IMR-90 (cell line): ENCODE data around the gene COL24A1. TPM values are rescaled to one million over a fixed set of nuclear protein-coding genes. Genes with fewer than 3 reads are reported as not detected.

Experiments used
- ATAC-seq: fragments of 200-7000 bp; cut with Tn5 transposase; 2 replicates; pipeline ENCODE4 v1.9.1; 2020; ENCODE audit warnings: low read depth, mild to moderate bottlenecking, moderate library complexity
- BruUV-seq: library from RNA; stranded (reverse); fragments of 400-500 nt; replicated peaks from 2 replicates; lab custom pipeline; 2021; lab: Mats Ljungman, UMichigan
- CTCF ChIA-PET: fragments of 300-600 bp; formaldehyde crosslinking; extraction: SDS; loops from one replicate; lab custom pipeline; 2021; ENCODE audit warnings: antibody characterized with exemption; lab: Yijun Ruan, JAX
- POLR2A ChIA-PET: fragments of 300-600 bp; sonication (Branson Sonifier 250); formaldehyde crosslinking; loops from one replicate; lab custom pipeline; 2022; ENCODE audit warnings: antibody characterized with exemption; ENCODE audit not compliant: unreplicated experiment; lab: Charles Lee
- DNase-seq: peaks from one replicate; pipeline ENCODE4 v3.0.0; 2013
- H2AFZ ChIP-seq: replicated peaks from 2 replicates; pipeline ENCODE3; 2013; ENCODE audit warnings: low read length, mild to moderate bottlenecking; ENCODE audit not compliant: poor library complexity
- H2AK5ac ChIP-seq: 2 replicates; pipeline ENCODE4 v1.6.1; 2013; ENCODE audit warnings: low read depth, low read length, inconsistent platforms
- H2AK9ac ChIP-seq: replicated peaks from 2 replicates; pipeline ENCODE3; 2013; ENCODE audit warnings: mild to moderate bottlenecking, low read depth, low read length, moderate library complexity; ENCODE audit not compliant: poor library complexity
- H2BK120ac ChIP-seq: 2 replicates; pipeline ENCODE4 v1.6.1; 2013; ENCODE audit warnings: low read depth, low read length, inconsistent platforms
- H2BK15ac ChIP-seq: 3 replicates; pipeline ENCODE4 v1.6.1; 2013; ENCODE audit warnings: low read depth, low read length, inconsistent platforms
- H2BK20ac ChIP-seq: 2 replicates; pipeline ENCODE4 v1.6.1; 2013; ENCODE audit warnings: low read depth, mild to moderate bottlenecking, inconsistent platforms, low read length, moderate library complexity
- H2BK5ac ChIP-seq: 2 replicates; pipeline ENCODE4 v1.6.1; 2013; ENCODE audit warnings: mild to moderate bottlenecking, low read depth, low read length, inconsistent platforms; ENCODE audit not compliant: poor library complexity, severe bottlenecking
- H3K14ac ChIP-seq: replicated peaks from 2 replicates; pipeline ENCODE4 v1.6.1; 2013; ENCODE audit warnings: low read depth, low read length, inconsistent platforms
- H3K18ac ChIP-seq: 2 replicates; pipeline ENCODE4 v1.6.1; 2013; ENCODE audit warnings: low read depth, low read length, control low read depth
- H3K23ac ChIP-seq: 2 replicates; pipeline ENCODE4 v1.6.1; 2013; ENCODE audit warnings: low read depth, low read length, inconsistent platforms
- H3K27ac ChIP-seq: 2 replicates; pipeline ENCODE4 v1.5.1; 2013; ENCODE audit warnings: mild to moderate bottlenecking, control low read depth, low read length; ENCODE audit not compliant: insufficient read depth
- H3K27me3 ChIP-seq: 2 replicates; pipeline ENCODE4 v1.6.1; 2013; ENCODE audit warnings: low read length; ENCODE audit not compliant: control insufficient read depth, insufficient read depth
- H3K36me3 ChIP-seq: 2 replicates; pipeline ENCODE4 v1.6.1; 2013; ENCODE audit warnings: low read length, mixed read lengths; ENCODE audit not compliant: control insufficient read depth, insufficient read depth
- H3K4ac ChIP-seq: 2 replicates; pipeline ENCODE4 v1.6.1; 2013; ENCODE audit warnings: low read depth, low read length, inconsistent platforms
- H3K4me1 ChIP-seq: 2 replicates; pipeline ENCODE4 v1.6.1; 2013; ENCODE audit warnings: low read length, mixed read lengths; ENCODE audit not compliant: control insufficient read depth, insufficient read depth
- H3K4me2 ChIP-seq: 2 replicates; pipeline ENCODE4 v1.6.1; 2013; ENCODE audit warnings: low read depth, mild to moderate bottlenecking, control low read depth, low read length, moderate library complexity
- H3K4me3 ChIP-seq: 2 replicates; pipeline ENCODE4 v1.5.1; 2013; ENCODE audit warnings: low read depth, mild to moderate bottlenecking, control low read depth, low read length, moderate library complexity; ENCODE audit not compliant: insufficient read depth
- H3K56ac ChIP-seq: 2 replicates; pipeline ENCODE4 v1.6.1; 2013; ENCODE audit warnings: low read length, inconsistent platforms; ENCODE audit not compliant: insufficient read depth; ENCODE audit errors: extremely low read depth
- H3K79me1 ChIP-seq, 2 experiments: 2 replicates each; pipeline ENCODE4 v1.6.1; 2013; ENCODE audit warnings: low read length in 2 of 2, inconsistent platforms in 1 of 2, low read depth in 1 of 2
- H3K9ac ChIP-seq: 2 replicates; pipeline ENCODE4 v1.6.1; 2013; ENCODE audit warnings: low read depth, low read length, control low read depth
- H3K9me1 ChIP-seq: 2 replicates; pipeline ENCODE4 v1.6.1; 2013; ENCODE audit warnings: low read length, inconsistent platforms; ENCODE audit not compliant: insufficient read depth
- H3K9me3 ChIP-seq: 2 replicates; pipeline ENCODE4 v1.6.1; 2013; ENCODE audit warnings: low read length; ENCODE audit not compliant: control insufficient read depth, insufficient read depth
- H4K20me1 ChIP-seq: 2 replicates; pipeline ENCODE4 v1.6.1; 2013; ENCODE audit warnings: low read length, inconsistent platforms; ENCODE audit not compliant: insufficient read depth
- H4K5ac ChIP-seq: 2 replicates; pipeline ENCODE4 v1.6.1; 2013; ENCODE audit warnings: mild to moderate bottlenecking, low read depth, low read length, control low read depth
- H4K8ac ChIP-seq, 2 experiments: 2 replicates each; pipeline ENCODE4 v1.6.1; 2013; ENCODE audit warnings: low read depth in 2 of 2, low read length in 2 of 2, control low read depth in 1 of 2, inconsistent platforms in 1 of 2
- H4K91ac ChIP-seq: 2 replicates; pipeline ENCODE4 v1.6.1; 2013; ENCODE audit warnings: low read depth, low read length, inconsistent platforms; ENCODE audit not compliant: insufficient read depth
- BHLHE40 ChIP-seq: fragments of 150-350 bp; IDR thresholded peaks from 2 replicates; pipeline ENCODE4 v1.6.1; 2016; ENCODE audit warnings: mild to moderate bottlenecking, low read depth, low read length
- CEBPB ChIP-seq: IDR thresholded peaks from 2 replicates; pipeline ENCODE4 v1.6.1; 2012; ENCODE audit warnings: low read depth, low read length, improper control_type of control experiment
- CHD1 ChIP-seq: IDR thresholded peaks from 2 replicates; pipeline ENCODE4 v1.6.1; 2012; ENCODE audit warnings: low read depth, low read length, improper control_type of control experiment
- CTCF ChIP-seq: conservative IDR thresholded peaks from 2 replicates; pipeline ENCODE4 v1.5.1; 2012; ENCODE audit warnings: mild to moderate bottlenecking, low read depth, low read length, improper control_type of control experiment
- ELK1 ChIP-seq: fragments of 150-350 bp; IDR thresholded peaks from 2 replicates; pipeline ENCODE4 v1.6.1; 2016; ENCODE audit warnings: low read depth, mild to moderate bottlenecking, low read length, moderate library complexity, borderline replicate concordance
- FOS ChIP-seq: fragments of 150-350 bp; IDR thresholded peaks from 2 replicates; pipeline ENCODE4 v1.6.1; 2016; ENCODE audit warnings: low read depth, low read length
- MAFK ChIP-seq: IDR thresholded peaks from 2 replicates; pipeline ENCODE4 v1.6.1; 2012; ENCODE audit warnings: low read depth, low read length, improper control_type of control experiment
- MAZ ChIP-seq: IDR thresholded peaks from 2 replicates; pipeline ENCODE4 v1.6.1; 2012; ENCODE audit warnings: low read depth, mild to moderate bottlenecking, low read length, improper control_type of control experiment, moderate library complexity, borderline replicate concordance
- MXI1 ChIP-seq: IDR thresholded peaks from 2 replicates; pipeline ENCODE4 v1.6.1; 2012; ENCODE audit warnings: low read depth, mild to moderate bottlenecking, low read length, moderate library complexity, borderline replicate concordance
- NFE2L2 ChIP-seq: fragments of 150-350 bp; IDR thresholded peaks from 2 replicates; pipeline ENCODE4 v1.6.1; 2016; ENCODE audit warnings: low read depth, mild to moderate bottlenecking, low read length
- POLR2A ChIP-seq: IDR thresholded peaks from 2 replicates; pipeline ENCODE4 v1.6.1; 2012; ENCODE audit warnings: mild to moderate bottlenecking, low read depth, low read length
- RAD21 ChIP-seq: IDR thresholded peaks from 2 replicates; pipeline ENCODE4 v1.6.1; 2012; ENCODE audit warnings: low read length, improper control_type of control experiment
- RCOR1 ChIP-seq: IDR thresholded peaks from 2 replicates; pipeline ENCODE4 v1.6.1; 2012; ENCODE audit warnings: mild to moderate bottlenecking, low read length, improper control_type of control experiment; ENCODE audit not compliant: insufficient replicate concordance
- RFX5 ChIP-seq: IDR thresholded peaks from 2 replicates; pipeline ENCODE4 v1.8.0; 2012; ENCODE audit warnings: low read depth, mild to moderate bottlenecking, low read length, moderate library complexity
- SMC3 ChIP-seq: fragments of 150-350 bp; IDR thresholded peaks from 2 replicates; pipeline ENCODE4 v1.6.1; 2016; ENCODE audit warnings: low read depth, mild to moderate bottlenecking, antibody characterized with exemption, low read length, moderate library complexity
- USF2 ChIP-seq: fragments of 150-350 bp; IDR thresholded peaks from 2 replicates; pipeline ENCODE4 v1.6.1; 2017; ENCODE audit warnings: mild to moderate bottlenecking, antibody characterized with exemption, low read length, low read depth
- WGBS, 2 experiments: methylation state at CpG; one replicate each; pipeline versions ENCODE4 v1.1.5 to v1.1.7; 2013; ENCODE audit warnings: missing lambda C conversion rate in 2 of 2; ENCODE audit not compliant: insufficient read length in 1 of 2; ENCODE audit errors: extremely low coverage in 2 of 2; 5-methylcytosine and 5-hydroxymethylcytosine counted together
- dilution Hi-C: fragments of 300-500 bp; cut with HindIII; formaldehyde crosslinking; loops from one replicate; pipeline ENCODE4 v1.14.3; 2018; ENCODE audit warnings: low sequenced_read_pairs; ENCODE audit not compliant: unreplicated experiment
- in situ Hi-C: fragments of 300-500 bp; cut with MboI; formaldehyde crosslinking; loops from 3 replicates; pipeline ENCODE4 v1.14.3; 2019; ENCODE audit warnings: low sequenced_read_pairs, inconsistent platforms, mixed read lengths
- intact Hi-C: fragments of 100-400 bp; cut with micrococcal nuclease; formaldehyde crosslinking; loops from 2 replicates; pipeline ENCODE4 v1.10.0; 2022
- polyA plus RNA-seq, 3 experiments: library from polyadenylated mRNA; depleted of rRNA; stranded (reverse); fragments of >200 nt; gene quantifications; 2 replicates each; pipeline ENCODE4 v1.2.3, GENCODE V29; 2012; ENCODE audit warnings: low replicate concordance in 1 of 3
- total RNA-seq: library from RNA; depleted of rRNA; stranded (reverse); fragments of >200 nt; gene quantifications from 2 replicates; pipeline ENCODE4 v1.2.3, GENCODE V29; 2012

Gene COL24A1
- total and polyA plus RNA-seq, 2 of the 4 experiments (the other 2 are of a cell fraction): 1.4 to 2.2 TPM

- no peak overlapping the region for H4K5ac ChIP-seq
- no peak overlapping the region for H3K18ac ChIP-seq
- no peak overlapping the region for H2BK120ac ChIP-seq
- dilution Hi-C loops (no loop called here), intact Hi-C loops (no loop called here), in situ Hi-C loops (no loop called here)
- no peak overlapping the region for H4K8ac ChIP-seq
- no peak overlapping the region for H2BK15ac ChIP-seq
- H3K9me3 ChIP-seq: no peaks in the 10 kb centered on the region
- no TSS peak for BruUV-seq
- no peak overlapping the region for H2AK5ac ChIP-seq
- no CpG with 5 or more reads among the region's 1 CpG for WGBS, 2 experiments
- no peak overlapping the region for H3K27ac ChIP-seq
- H4K91ac ChIP-seq: no peak overlapping the region
- H2AFZ ChIP-seq: no peak overlapping the region
- POLR2A ChIA-PET: no interaction called here
- H3K79me1 ChIP-seq: no peaks in the 10 kb centered on the region
- H2BK20ac ChIP-seq: no peak overlapping the region
- ATAC-seq (no peak), DNase-seq (no peak)
- CTCF ChIA-PET: no interaction called here
- no peak overlapping the region for H2BK5ac ChIP-seq
- no peak overlapping the region for H3K4me3 ChIP-seq
- no peak overlapping the region for H3K4ac ChIP-seq
- no peak overlapping the region for H3K23ac ChIP-seq
- no peaks in the 10 kb centered on the region for H4K20me1 ChIP-seq
- H3K56ac ChIP-seq: no peak overlapping the region
- H3K27me3 ChIP-seq: no peaks in the 10 kb centered on the region
- TF ChIP-seq MXI1: no peak
- TF ChIP-seq RAD21: no peak
- TF ChIP-seq RCOR1: no peak
- TF ChIP-seq CHD1: no peak
- no peak for TF ChIP-seq SMC3
- no peak for TF ChIP-seq MAZ
- no peak for TF ChIP-seq RFX5
- no peak for TF ChIP-seq USF2
- TF ChIP-seq MAFK: no peak
- TF ChIP-seq ELK1: no peak
- no peak for TF ChIP-seq CTCF
- TF ChIP-seq FOS: no peak
- no peak for TF ChIP-seq POLR2A
- no peak for TF ChIP-seq NFE2L2
- TF ChIP-seq BHLHE40: no peak
- TF ChIP-seq CEBPB: no peak
- H3K9me1 ChIP-seq: no peaks in the 10 kb centered on the region
- H3K9ac ChIP-seq: no peak overlapping the region
- no peak overlapping the region for H2AK9ac ChIP-seq
- H3K36me3 ChIP-seq: no peaks in the 10 kb centered on the region
- no peak overlapping the region for H3K4me2 ChIP-seq
- H3K14ac ChIP-seq: no peak overlapping the region
- no peaks in the 10 kb centered on the region for H3K4me1 ChIP-seq
These were observed 317.1 kb downstream of the COL24A1 start for GRCh38 chr1:85839459-85839858.
